ENCODE results near the gene SSR4.

The SSR4 gene

DNA sequence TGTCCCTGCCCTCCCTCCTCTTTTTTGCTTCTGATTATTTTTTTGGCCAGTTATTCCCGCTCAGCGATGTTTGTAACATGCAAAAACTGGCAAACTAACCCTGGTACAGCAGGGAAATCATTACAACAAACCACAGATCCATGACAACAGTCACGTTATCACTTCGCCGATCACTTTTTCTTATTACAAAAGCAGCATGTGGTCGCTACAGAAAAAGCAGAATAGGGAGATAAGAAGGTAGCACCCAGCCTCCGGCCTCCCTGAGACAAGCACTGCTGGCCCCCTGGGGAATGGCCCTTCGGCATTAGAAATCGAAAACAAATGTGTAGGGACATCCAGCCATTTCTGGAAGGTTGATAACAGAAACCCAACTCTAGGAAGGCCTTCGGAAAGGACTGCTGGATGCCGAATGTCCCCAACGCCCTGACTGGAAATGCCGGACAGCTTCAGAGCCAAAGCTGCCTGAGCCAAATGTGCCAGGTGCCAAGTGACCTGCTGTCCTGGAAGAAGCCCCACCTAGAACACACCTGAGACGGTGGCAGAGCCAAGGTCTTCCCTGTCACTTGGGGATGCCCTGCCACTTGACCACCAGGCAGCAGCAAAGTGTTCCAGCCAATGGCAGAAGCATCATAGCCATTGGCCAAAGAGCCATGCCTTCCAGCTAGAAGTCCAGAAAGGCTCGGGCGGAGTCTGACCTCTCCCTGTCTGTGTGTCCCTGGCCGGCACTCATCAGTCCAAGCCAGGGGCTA is 3.2 kb upstream of the SSR4 start:
- in situ Hi-C loops (cut with HindIII; ENCODE audit: low pct_ligation_motif_present, low sequenced_read_pairs) = no loop called here
- Histone ChIP-seq H3K27me3 (replicated peaks) (no peaks in the 10 kb centered on the region), H3K4me3 (ENCODE audit: low read depth, low read length) (no peak overlapping the region), H3K27ac (no peak overlapping the region), H3K36me3 (replicated peaks) (peaks cover 5% of the 10 kb centered on the region)
- TF ChIP-seq, protein P1, sequence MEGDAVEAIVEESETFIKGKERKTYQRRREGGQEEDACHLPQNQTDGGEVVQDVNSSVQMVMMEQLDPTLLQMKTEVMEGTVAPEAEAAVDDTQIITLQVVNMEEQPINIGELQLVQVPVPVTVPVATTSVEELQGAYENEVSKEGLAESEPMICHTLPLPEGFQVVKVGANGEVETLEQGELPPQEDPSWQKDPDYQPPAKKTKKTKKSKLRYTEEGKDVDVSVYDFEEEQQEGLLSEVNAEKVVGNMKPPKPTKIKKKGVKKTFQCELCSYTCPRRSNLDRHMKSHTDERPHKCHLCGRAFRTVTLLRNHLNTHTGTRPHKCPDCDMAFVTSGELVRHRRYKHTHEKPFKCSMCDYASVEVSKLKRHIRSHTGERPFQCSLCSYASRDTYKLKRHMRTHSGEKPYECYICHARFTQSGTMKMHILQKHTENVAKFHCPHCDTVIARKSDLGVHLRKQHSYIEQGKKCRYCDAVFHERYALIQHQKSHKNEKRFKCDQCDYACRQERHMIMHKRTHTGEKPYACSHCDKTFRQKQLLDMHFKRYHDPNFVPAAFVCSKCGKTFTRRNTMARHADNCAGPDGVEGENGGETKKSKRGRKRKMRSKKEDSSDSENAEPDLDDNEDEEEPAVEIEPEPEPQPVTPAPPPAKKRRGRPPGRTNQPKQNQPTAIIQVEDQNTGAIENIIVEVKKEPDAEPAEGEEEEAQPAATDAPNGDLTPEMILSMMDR (IDR thresholded peaks at IDR 0.05; ENCODE audit: low read depth, low read length, missing control alignments) = no peak
- no peak for DNase-seq

DNA sequence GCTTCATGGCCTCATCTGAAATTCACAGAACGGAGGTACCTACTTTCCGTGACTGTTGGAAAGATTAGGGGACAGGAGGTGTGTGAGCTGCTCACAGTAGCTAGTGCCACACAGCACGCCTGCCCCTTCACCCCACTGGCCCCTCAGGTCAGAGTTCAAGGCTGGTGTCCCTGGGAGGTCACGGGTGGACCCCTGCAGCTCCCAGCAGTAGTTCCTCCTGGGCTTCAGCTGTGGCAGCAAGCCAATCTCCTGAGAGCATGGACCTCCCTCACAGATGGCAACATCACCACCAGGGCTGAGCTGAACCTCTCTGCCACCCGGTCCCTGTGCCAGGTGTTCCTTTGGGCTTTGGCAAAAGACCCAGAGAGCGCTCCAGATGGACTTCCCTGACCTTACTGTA is 2.1 kb upstream of the SSR4 start:
- TF ChIP-seq, protein P1 (IDR thresholded peaks at IDR 0.05; ENCODE audit: low read depth, low read length, missing control alignments) = no peak
- H3K4me3 ChIP-seq (ENCODE audit: low read depth, low read length) = no peak overlapping the region
- H3K27ac ChIP-seq = no peak overlapping the region
- in situ Hi-C loops (cut with HindIII; ENCODE audit: low pct_ligation_motif_present, low sequenced_read_pairs) = no loop called here
- no peak for DNase-seq
- no peaks in the 10 kb centered on the region for H3K27me3 ChIP-seq (replicated peaks)
- peaks cover 5% of the 10 kb centered on the region for H3K36me3 ChIP-seq (replicated peaks)

DNA sequence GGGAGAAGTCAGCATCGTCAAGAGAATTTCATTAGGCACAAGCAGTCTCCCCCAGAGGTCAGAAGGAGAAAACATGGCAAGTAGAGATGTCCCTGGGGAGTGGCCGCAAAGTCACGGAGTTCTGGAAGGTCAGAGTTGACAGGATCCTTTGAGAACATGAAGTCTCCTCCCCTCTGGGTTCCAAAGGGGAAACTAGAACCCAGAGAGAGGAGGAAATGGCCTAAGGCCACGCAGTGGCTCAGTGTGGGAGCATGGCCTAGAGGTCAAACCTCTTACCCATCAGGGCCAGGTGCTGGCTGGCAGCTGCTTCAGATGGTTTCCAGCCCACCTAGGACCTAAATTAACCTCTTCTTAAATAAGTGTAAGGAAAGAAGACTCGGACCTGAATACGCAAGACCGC is 1.2 kb upstream of the SSR4 start:
- in situ Hi-C loops (cut with HindIII; ENCODE audit: low pct_ligation_motif_present, low sequenced_read_pairs) = no loop called here
- TF ChIP-seq, protein P1 (IDR thresholded peaks at IDR 0.05; ENCODE audit: low read depth, low read length, missing control alignments) = no peak
- peak overlapping the region; percentile 95 for H3K27ac ChIP-seq
- H3K27me3 ChIP-seq (replicated peaks) = no peaks in the 10 kb centered on the region
- H3K4me3 ChIP-seq (ENCODE audit: low read depth, low read length) = peak overlapping the region; percentile 77
- H3K36me3 ChIP-seq (replicated peaks) = peaks cover 5% of the 10 kb centered on the region
- DNase-seq = no peak

DNA sequence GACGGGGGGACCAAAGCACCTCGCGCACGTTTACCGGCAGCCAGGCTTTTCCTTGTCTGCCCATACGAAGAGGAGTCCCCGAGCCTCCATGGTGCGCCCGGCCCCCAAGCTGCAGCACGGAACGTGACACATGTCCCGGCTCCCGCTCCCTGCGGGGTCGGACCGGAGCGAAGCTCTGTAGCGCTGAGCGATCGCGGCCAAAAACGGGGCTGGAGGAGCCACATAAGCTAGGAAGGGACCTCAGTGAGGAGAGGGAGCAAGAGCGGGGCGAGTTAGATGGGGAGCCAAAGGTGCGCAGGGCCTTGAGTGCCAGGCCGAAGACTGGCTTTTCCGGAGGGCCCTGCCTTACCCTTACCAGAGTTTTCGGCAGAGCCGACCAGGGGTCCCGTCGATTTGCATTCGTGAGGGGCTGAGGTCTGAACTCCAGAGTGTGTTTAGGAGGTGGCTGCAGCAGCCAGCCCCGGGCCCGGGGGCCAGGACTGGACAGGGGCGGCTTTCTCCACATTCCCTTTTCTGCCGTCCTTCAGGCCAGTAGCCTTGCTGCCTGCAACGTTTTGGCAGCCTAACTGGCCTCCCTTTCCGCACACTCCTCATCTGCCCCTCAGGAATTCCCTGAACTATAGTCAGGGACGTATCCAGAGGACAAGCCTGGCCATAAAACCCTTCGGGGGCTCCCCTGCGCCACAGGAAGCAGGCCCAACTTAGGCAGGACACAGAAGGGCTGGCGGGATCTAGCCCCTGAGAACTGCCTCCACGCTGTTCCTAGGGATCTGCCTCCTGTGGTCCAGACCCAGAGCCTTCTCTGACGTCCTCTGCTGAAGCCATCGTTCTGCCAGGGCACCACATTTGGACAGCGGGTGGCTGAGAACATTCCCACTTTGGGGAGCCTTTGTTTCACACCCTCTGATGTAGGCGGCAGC is 689 bp downstream of the SSR4 start:
- DNase-seq = no peak
- Histone ChIP-seq H3K27me3 (replicated peaks) (no peaks in the 10 kb centered on the region), H3K36me3 (replicated peaks) (peaks cover 5% of the 10 kb centered on the region), H3K4me3 (ENCODE audit: low read depth, low read length) (peak overlapping the region; percentile 77), H3K27ac (peak overlapping the region; percentile 72)
- in situ Hi-C loops (cut with HindIII; ENCODE audit: low pct_ligation_motif_present, low sequenced_read_pairs) = no loop called here
- TF ChIP-seq, protein P1 (IDR thresholded peaks at IDR 0.05; ENCODE audit: low read depth, low read length, missing control alignments) = no peak

DNA sequence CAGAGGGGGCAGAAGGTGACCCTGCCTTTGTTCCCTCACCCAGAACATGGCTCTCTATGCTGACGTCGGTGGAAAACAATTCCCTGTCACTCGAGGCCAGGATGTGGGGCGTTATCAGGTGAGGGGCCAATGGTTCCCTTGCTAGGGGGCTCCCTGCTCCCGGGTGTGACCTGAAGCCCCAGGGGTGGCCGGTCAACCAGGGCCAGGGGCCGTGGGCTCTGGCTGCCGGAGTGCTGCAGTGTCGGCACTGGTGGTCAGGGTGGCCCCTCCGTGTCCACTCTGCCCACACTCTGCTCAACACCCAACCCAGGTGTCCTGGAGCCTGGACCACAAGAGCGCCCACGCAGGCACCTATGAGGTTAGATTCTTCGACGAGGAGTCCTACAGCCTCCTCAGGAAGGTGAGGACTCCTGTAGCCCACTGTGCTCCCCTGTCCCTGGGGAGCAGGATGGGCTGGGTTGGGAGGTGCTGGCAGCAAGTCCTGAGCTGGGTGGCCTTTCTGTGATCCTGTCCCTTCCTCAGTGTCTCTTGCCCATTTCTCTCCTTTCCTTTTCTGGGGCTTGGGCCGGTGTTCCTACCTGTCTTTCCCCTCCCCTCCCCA is 3.0 kb downstream of the SSR4 start:
- in situ Hi-C loops (cut with HindIII; ENCODE audit: low pct_ligation_motif_present, low sequenced_read_pairs) = no loop called here
- H3K36me3 ChIP-seq (replicated peaks) = peaks cover 3% of the 10 kb centered on the region
- H3K27me3 ChIP-seq (replicated peaks) = no peaks in the 10 kb centered on the region
- H3K4me3 ChIP-seq (ENCODE audit: low read depth, low read length) = no peak overlapping the region
- TF ChIP-seq, protein P1 (IDR thresholded peaks at IDR 0.05; ENCODE audit: low read depth, low read length, missing control alignments) = no peak
- DNase-seq = no peak
- H3K27ac ChIP-seq = no peak overlapping the region
